ENCODE results near the gene VMAC.

The VMAC gene

DNA sequence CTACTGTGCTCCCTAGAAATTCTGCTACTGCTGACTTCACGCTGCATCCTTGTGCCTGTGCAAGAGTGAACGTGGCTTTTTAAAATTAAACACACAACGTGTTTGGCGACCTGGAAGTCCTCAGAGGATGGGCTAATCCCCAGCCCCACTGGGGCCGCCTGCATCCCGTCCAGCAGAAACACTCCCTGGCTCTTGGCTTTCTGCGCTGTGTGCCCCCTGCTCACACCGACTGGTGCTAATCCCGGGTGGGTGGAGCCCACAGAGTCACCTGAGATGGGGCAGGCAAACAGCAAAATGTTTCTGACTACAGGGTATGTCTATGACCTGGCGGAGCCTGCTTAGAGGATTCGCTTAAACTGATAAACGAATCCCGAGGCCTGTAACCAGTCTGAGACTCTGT, 24.5 kb downstream of the VMAC start:
- no peak for DNase-seq (ENCODE audit: low read depth)

DNA sequence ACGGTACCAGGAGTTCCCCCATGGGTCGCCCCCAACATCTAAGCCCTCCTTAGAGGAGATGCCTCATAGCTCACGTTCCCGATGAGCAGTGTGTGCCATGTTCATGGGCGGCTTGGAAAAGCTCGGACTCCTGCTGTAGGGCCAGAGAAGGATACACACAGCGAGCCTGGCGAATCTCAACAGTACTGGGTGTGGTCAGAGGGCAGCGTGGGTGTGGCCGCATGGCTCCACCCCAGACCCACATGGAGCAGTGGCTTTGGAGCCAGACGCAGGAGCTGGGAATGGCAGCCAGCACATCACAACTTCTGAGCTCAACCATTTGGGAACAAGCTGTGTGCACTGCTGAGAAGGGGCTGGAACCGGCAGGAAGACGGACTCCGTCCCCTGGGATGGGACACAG, 25.0 kb downstream of the VMAC start:
- DNase-seq (ENCODE audit: low read depth) = no peak

- no peak for DNase-seq (ENCODE audit: low read depth)
Measured at GRCh38 chr19:5931251-5931650, 26.6 kb downstream of the VMAC start.

GRCh38 chr19:5932146-5932545, 27.5 kb downstream of the VMAC start:
- no peak for DNase-seq (ENCODE audit: low read depth)

DNA sequence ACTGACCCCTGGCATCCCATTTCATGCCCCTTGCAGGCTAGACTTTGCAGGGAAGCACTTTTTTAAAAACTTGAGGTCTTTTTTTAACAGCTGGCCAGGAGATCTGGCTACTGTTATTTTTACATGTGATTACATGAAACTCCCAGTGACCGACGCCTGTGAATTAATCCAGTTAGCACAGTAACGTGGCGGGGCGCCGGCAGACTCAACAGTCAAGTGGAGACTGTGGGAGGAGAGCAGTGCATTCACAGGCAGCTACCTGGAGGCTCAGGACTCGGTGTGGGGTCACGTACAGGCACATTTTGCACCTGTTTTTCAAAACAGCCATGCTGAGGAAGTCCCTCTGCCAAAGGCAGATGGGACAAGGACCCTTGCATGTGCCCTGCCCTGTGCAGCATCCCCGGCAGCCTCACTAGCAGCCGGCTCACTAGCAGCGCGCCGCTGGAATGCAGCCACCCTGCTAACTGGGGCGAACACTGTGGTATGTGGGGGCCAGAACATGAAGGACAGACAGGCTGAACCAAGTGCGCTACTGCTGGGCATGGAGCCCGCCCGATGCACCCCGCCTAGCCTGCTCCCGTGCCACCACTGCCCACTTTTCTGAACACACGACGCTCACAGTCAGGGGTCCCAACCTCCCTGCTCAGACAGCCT, 28.1 kb downstream of the VMAC start:
- DNase-seq (ENCODE audit: low read depth) = no peak

DNA sequence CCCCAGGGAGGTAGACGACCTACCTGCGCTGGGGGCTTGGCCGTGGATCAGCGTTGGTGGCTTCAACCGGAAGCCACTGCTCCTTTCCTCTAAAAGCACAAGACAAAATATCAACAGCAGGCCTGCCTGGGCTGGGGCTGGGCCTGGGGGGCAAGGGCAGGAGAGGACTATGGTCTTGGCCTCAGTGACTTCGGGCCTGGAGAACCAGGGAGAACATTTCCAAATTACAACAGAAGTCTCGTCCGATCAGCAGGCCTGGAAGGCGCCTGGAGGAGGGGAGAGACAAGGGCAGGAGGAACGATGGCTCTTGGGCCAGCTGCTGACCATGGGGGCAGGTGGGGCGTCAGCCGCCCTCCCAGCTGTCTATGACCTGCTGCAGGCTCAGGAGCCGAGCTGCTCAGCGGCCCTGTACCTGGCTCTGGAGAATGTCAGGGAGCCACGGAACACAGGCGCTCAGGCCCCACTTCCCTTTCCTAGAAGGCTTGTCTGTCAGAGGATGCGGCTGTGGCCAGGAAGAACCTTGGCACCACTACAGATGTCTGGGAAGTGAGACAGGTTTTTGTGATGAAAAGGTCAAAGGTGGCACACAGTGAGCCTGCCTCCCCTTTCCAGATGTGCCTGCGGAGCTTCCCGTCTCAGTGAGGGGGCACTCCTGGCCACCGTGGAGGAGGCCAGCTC, 28.9 kb downstream of the VMAC start:
- no peak for DNase-seq (ENCODE audit: low read depth)

- no peak for DNase-seq (ENCODE audit: low read depth)
Measured at GRCh38 chr19:5934069-5934401, 29.4 kb downstream of the VMAC start.

DNA sequence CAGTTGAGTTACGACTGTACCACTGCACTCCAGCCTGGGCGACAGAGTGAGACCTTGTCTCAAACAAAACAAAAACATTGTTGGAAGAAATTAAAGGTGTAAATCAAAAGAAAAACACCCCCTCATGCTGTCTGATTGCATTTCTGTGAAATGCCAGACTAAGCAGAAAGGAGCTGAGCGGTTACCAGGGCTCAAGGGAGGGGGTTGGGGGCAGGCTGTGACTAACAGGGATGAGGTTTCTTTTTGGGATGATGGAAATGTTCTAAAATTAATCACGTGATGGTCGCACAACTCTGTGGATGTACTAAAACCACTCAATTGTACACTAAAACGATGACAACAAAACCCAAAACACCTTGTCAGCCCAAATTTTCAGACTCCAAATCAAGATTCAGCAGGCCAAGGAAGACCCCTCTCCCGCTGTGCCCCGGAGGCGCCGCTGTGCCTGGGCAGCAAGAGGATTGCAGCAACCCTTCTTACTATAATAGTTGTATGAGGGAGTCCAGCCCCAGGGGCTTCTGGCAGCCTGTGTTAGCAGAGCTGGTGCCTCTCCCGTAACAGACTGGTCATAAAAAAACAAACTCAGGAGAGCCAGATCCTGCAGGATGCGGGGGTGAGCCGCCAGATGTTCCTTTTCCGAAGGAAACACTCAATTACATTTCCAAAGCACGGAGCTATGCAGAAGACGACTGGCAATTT, 30.3 kb downstream of the VMAC start:
- no peak for DNase-seq (ENCODE audit: low read depth)

GRCh38 chr19:5935473-5936291, 31.0 kb downstream of the VMAC start:
- no peak for DNase-seq (ENCODE audit: low read depth)

GRCh38 chr19:5936292-5936592, 31.6 kb downstream of the VMAC start:
- DNase-seq (ENCODE audit: low read depth) = no peak

- DNase-seq (ENCODE audit: low read depth) = no peak
Measured at GRCh38 chr19:5937550-5937949, 32.9 kb downstream of the VMAC start.

DNA sequence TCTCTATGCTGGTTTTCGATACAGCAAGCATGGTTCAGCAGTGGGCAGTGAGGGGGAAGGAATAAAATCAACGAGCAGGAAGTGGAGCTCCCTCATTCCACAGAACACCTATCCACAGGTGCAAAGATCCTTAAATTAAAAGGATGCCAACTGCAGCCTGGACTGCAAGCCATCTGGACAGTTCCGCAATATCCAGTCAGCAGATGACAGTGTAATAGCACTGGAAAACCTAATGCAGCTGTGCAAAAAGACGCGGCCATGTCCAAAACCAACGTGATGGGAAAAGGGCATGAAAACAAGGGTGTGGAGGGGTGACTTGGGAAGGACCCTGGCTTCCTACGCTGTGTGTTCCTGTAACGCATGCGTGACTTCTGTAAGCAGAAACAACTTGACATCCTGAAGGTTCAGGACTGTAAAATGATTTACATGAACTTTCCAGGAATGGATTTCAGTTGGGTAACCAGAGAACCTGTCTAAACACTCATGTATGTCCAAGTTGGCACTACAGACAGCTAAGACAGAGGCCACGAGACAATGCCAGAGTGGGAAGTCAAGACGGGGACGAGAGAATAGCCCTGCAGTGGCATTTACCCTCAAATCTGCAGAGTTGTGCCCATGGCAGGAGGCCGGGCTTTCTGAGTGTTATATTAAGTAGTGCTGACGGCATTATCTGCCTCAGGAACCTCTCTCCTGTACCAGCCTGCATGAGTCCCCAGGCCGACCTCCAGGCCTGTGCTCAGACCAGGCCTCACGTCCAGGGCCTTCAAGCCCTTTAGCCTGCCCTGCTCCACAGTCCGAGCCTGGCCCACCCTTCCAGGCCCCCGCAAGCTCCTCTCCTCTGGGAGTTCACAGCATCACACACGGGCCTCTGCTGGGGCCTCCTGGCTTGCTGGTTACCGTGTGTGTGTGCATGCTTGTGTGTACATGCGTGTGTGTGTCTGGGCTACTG, 35.9 kb downstream of the VMAC start:
- DNase-seq (ENCODE audit: low read depth) = no peak

DNA sequence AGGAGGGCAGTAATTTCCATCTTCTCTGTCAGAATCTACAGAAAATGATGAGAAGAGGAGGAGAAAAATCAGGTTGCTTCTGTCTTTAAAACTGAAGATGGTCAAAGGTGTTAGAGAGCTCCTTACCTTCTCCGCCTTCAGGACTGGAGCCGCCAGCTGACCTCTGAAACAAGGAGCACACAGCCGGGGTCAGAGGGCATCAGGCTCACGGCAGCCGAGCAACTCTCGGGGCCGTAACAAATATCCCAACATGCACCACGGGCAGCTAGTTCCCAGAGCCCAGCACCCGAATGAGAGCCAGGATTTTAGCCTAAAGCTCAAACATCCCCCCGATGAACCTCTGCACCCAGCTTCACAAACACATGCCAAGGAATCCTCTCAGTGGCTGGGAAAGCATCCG, 37.0 kb downstream of the VMAC start:
- DNase-seq (ENCODE audit: low read depth) = no peak

DNA sequence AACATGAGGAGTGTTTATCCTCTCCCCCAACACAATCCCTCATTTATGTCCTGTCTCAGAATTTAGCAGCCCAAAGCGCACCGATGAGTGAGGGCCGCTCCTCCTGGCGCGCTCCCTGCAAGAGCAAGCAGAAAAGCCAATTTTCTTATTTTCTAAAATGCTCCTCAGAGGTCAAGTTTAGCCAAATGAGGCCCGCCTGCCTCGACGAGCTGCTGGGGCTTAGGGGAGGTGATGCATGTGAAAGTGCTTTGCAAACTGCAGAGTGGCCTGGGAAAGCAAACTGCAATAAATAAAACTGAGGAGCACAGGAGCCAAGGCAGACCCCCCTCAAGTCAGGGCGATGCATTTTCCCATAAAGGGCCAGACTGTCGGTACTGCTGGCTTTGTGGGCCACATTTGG, 38.4 kb downstream of the VMAC start:
- DNase-seq (ENCODE audit: low read depth) = no peak

GRCh38 chr19:5943623-5944022, 39.0 kb downstream of the VMAC start:
- DNase-seq (ENCODE audit: low read depth) = no peak

DNA sequence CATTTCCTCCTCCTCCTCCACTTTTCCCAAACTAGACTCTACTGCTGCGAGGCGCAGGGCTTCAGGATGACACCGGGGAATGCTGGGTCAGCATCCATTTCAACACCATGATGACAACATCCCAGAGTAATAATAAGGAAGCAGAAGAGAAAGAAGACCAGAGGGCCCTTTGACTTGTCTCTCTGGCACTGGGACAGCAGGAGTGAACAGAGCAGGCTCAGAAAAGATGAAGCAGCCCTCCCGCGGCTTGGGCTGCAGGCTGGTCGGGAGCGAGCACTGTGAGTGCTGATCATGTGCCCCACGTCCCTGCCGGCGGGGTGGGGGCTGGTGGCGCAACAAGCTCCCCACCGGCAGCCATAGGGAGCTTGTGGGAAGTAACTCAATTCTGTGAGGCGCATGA, 42.8 kb downstream of the VMAC start:
- no peak for DNase-seq (ENCODE audit: low read depth)

GRCh38 chr19:5948752-5949564, 44.3 kb downstream of the VMAC start:
- no peak for DNase-seq (ENCODE audit: low read depth)

DNA sequence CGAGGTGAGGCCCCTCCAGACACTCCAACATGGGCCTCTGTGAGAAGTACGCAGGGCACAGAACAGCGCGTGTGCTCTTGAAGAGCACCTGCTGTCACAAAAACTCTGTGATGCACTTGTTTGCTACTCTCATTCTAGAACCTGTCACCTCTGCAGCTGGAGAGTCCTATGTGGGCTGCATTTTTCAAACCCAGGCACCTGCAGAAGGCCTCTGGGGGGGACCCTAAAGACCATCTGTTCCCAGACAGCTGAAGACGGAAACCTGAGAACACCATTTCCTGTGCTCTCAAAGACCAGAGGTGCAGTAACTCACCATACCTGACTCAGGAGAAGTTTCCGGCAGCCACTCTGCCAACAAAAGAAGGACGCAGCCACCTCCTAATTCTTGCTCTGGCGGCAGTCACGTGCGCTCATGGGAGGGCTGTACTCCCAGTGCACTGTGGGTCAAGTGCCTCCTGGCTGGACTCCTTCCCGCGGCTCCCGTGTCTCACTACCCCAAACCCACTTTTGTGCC, 45.2 kb downstream of the VMAC start:
- no peak for DNase-seq (ENCODE audit: low read depth)

- DNase-seq (ENCODE audit: low read depth) = no peak
Measured at GRCh38 chr19:5950741-5951140, 46.1 kb downstream of the VMAC start.

DNA sequence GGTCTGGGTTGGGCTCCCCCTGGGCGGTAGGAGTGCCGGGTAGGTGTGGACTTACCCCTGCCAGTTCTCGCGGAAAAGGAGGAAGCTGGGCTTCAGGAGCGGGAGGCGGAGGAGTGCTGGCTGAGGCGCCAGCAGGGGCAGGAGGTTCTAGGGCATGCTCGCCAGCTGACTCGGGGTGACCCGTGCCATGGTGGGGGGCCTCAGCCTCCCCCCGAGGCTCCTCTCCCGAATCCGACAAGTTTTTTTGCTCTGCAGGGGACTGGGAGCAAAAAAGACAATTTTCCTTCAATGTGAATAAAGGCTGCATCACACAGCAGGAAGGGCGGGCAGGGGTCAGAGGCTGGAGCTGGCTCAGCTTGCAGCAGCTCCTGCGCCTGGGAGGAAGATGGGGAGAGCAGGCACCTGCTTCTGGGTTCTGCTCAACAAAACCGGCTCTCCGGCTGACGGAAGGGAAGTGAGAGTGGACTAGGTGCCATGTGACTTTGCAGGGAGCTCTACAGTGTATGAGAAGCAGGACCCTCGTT, 46.7 kb downstream of the VMAC start:
- DNase-seq (ENCODE audit: low read depth) = no peak

All from stimulated activated CD8-positive, alpha-beta memory T cell treated with anti-CD3 and anti-CD28 coated beads, Interleukin-12 subunit alpha, Interleukin-12 subunit beta, amount 100 ng/mL, for 4 hours (primary cell).